ENCODE data around the gene NT5DC4. TPM values are rescaled to one million over a fixed set of nuclear protein-coding genes. Genes with fewer than 3 reads are reported as not detected.

NT5DC4 gene
- total RNA-seq, 2 donors from 2014 or later, result not detected

DNA sequence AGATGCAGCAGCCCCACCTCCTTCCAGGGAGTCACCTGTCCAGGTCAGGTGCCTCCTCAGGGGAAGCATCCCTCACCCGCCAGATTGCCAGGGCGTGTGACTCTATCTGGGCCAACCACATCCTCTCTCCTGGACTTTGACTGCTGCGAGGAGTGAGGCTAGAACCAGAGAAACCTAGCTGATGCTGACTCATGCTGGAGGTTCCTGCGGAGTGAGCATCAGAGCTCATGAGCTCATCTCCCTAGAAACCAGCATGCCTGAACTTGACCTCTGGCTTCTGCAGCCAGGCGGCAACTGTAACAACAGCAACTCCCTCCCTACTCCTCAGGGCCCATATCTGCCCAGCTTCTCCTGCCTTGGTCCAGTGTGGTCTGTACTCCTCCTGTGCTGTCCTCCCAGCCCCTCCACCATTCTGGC lies 28.3 kb upstream of the NT5DC4 start:
- no peaks in the 10 kb centered on the region for H3K27me3 Mint-ChIP-seq (ENCODE audit: insufficient read depth)
- WGBS, 2 experiments (ENCODE audit: insufficient coverage in 1 of 2, insufficient read length in 1 of 2), result 64 to 72% methylated on average over 3 to 5 of the region's 5 CpGs
- Histone ChIP-seq H3K36me3 (ENCODE audit: control insufficient read depth, insufficient read depth, low read length) (no peaks in the 10 kb centered on the region), H3K27me3 (ENCODE audit: control insufficient read depth, insufficient read depth, low read length, poor library complexity, severe bottlenecking) (no peaks in the 10 kb centered on the region), H3K4me1 (ENCODE audit: control insufficient read depth, insufficient read depth, low read length) (no peaks in the 10 kb centered on the region), H3K9me3 (ENCODE audit: control insufficient read depth, low read length) (no peaks in the 10 kb centered on the region), H3K27ac (ENCODE audit: low read depth, low read length) (no peak overlapping the region), H3K4me3 (ENCODE audit: low read length) (no peak overlapping the region), H3K9ac (ENCODE audit: extremely low read depth, low read length, poor library complexity, severe bottlenecking) (no peak overlapping the region)
- no peak overlapping the region for H3K4me3 Mint-ChIP-seq
- H3K4me1 Mint-ChIP-seq, result peaks cover 12% of the 10 kb centered on the region
- DNase-seq, result peak; percentile 87
- peak overlapping the region; percentile 65 for H3K27ac Mint-ChIP-seq
- no peaks in the 10 kb centered on the region for H3K9me3 Mint-ChIP-seq
- no peaks in the 10 kb centered on the region for H3K36me3 Mint-ChIP-seq (ENCODE audit: low read depth)
- TF ChIP-seq, protein P1, sequence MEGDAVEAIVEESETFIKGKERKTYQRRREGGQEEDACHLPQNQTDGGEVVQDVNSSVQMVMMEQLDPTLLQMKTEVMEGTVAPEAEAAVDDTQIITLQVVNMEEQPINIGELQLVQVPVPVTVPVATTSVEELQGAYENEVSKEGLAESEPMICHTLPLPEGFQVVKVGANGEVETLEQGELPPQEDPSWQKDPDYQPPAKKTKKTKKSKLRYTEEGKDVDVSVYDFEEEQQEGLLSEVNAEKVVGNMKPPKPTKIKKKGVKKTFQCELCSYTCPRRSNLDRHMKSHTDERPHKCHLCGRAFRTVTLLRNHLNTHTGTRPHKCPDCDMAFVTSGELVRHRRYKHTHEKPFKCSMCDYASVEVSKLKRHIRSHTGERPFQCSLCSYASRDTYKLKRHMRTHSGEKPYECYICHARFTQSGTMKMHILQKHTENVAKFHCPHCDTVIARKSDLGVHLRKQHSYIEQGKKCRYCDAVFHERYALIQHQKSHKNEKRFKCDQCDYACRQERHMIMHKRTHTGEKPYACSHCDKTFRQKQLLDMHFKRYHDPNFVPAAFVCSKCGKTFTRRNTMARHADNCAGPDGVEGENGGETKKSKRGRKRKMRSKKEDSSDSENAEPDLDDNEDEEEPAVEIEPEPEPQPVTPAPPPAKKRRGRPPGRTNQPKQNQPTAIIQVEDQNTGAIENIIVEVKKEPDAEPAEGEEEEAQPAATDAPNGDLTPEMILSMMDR (conservative IDR thresholded peaks at IDR 0.05), result no peak

DNA sequence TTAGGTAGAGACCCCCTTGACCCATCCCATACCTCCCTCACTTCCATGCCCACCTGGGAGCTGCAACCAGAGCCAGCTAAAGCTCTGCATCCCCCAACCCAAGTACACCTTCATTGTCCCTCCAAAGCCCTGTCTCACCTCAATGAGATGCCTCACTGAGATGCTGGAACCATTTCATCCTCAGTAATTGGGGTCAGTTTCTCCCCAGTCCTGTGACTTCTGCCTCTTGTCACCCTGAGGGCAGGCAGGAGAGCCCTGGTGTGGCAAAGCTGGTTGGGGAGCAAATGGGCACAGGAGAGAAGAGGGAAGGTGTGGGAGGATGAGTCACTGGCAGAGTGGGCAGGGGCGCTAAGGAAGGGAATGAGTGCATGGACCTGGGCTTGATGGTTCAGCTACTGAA lies 27.9 kb upstream of the NT5DC4 start:
- no peaks in the 10 kb centered on the region for H3K9me3 ChIP-seq (ENCODE audit: control insufficient read depth, low read length)
- no peak for DNase-seq
- no peaks in the 10 kb centered on the region for H3K4me1 ChIP-seq (ENCODE audit: control insufficient read depth, insufficient read depth, low read length)
- no peak overlapping the region for H3K9ac ChIP-seq (ENCODE audit: extremely low read depth, low read length, poor library complexity, severe bottlenecking)
- TF ChIP-seq, protein P1 (conservative IDR thresholded peaks at IDR 0.05), result no peak
- 100% methylated on average over 1 of the region's 1 CpG for WGBS, 2 experiments (ENCODE audit: insufficient coverage in 1 of 2, insufficient read length in 1 of 2)
- no peak overlapping the region for H3K4me3 ChIP-seq (ENCODE audit: low read length)
- no peak overlapping the region for H3K27ac ChIP-seq (ENCODE audit: low read depth, low read length)
- H3K36me3 ChIP-seq (ENCODE audit: control insufficient read depth, insufficient read depth, low read length), result no peaks in the 10 kb centered on the region
- Mint-ChIP-seq H3K27ac (peak overlapping the region; percentile 65), H3K36me3 (ENCODE audit: low read depth) (no peaks in the 10 kb centered on the region), H3K4me3 (no peak overlapping the region), H3K27me3 (ENCODE audit: insufficient read depth) (no peaks in the 10 kb centered on the region), H3K4me1 (peaks cover 12% of the 10 kb centered on the region), H3K9me3 (no peaks in the 10 kb centered on the region)
- H3K27me3 ChIP-seq (ENCODE audit: control insufficient read depth, insufficient read depth, low read length, poor library complexity, severe bottlenecking), result no peaks in the 10 kb centered on the region

DNA sequence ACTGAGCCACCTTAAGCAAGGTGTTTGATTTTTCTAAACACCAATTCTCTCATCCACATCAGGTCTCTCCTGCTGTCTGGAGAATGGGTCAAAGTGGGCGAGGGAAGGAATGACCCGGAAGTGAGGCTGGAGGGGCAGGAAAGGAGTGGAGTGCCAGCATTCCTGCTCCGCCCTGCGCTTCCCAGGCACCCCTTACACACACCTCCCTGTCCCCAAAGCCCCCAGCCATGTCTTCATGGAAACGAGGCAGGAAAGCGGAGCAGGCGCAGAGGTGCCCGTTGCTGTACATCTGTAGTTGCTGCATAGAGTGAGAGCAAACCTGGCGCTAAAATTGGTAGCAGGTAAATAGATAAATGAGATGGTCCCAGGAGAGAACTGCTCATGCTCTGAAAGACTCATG lies 27.2 kb upstream of the NT5DC4 start:
- WGBS, 2 experiments (ENCODE audit: insufficient coverage in 1 of 2, insufficient read length in 1 of 2), result 95 to 96% methylated on average over 5 to 9 of the region's 9 CpGs
- Histone ChIP-seq H3K27ac (ENCODE audit: low read depth, low read length) (no peak overlapping the region), H3K9ac (ENCODE audit: extremely low read depth, low read length, poor library complexity, severe bottlenecking) (no peak overlapping the region), H3K4me3 (ENCODE audit: low read length) (no peak overlapping the region), H3K9me3 (ENCODE audit: control insufficient read depth, low read length) (no peaks in the 10 kb centered on the region), H3K36me3 (ENCODE audit: control insufficient read depth, insufficient read depth, low read length) (no peaks in the 10 kb centered on the region), H3K4me1 (ENCODE audit: control insufficient read depth, insufficient read depth, low read length) (no peaks in the 10 kb centered on the region), H3K27me3 (ENCODE audit: control insufficient read depth, insufficient read depth, low read length, poor library complexity, severe bottlenecking) (no peaks in the 10 kb centered on the region)
- Mint-ChIP-seq H3K9me3 (no peaks in the 10 kb centered on the region), H3K4me1 (peaks cover 12% of the 10 kb centered on the region), H3K27ac (peak overlapping the region; percentile 17), H3K4me3 (no peak overlapping the region), H3K36me3 (ENCODE audit: low read depth) (no peaks in the 10 kb centered on the region), H3K27me3 (ENCODE audit: insufficient read depth) (no peaks in the 10 kb centered on the region)
- TF ChIP-seq, protein P1 (conservative IDR thresholded peaks at IDR 0.05), result no peak
- DNase-seq, result no peak
